Neural cell (in vitro differentiated cells): ENCODE results near the gene EFTUD2. TPM values are rescaled to one million over a fixed set of nuclear protein-coding genes. Genes with fewer than 3 reads are reported as not detected.
"Not testable (repeated sequence)": the region's sequence is repeated elsewhere in the genome, so short reads cannot be mapped to it uniquely, and the experiment has no call there.

Source experiments
- H2AFZ ChIP-seq: fragments of 200-600, 300-800 bp; sonication (generic), shearing (Covaris generic); 2 replicates; pipeline ENCODE4 v1.6.0; 2014; ENCODE audit warnings: low read depth, mild to moderate bottlenecking, antibody characterized with exemption, low read length, moderate library complexity
- H3F3A ChIP-seq: fragments of 200-600 bp; shearing (Covaris generic); 2 replicates; pipeline ENCODE4 v1.6.1; 2016; ENCODE audit warnings: mild to moderate bottlenecking, moderate library complexity, mixed read lengths, antibody characterized with exemption, low read length; ENCODE audit not compliant: insufficient read depth, poor library complexity, severe bottlenecking
- H3K27ac ChIP-seq: fragments of 200-600, 300-800 bp; sonication (generic), shearing (Covaris generic); 2 replicates; pipeline ENCODE4 v1.5.1; 2014; ENCODE audit warnings: mild to moderate bottlenecking, low read length, moderate library complexity
- H3K27me3 ChIP-seq: fragments of 300-800, 200-600 bp; sonication (generic), shearing (Covaris generic); 2 replicates; pipeline ENCODE4 v1.6.0; 2014; ENCODE audit warnings: mild to moderate bottlenecking, low read depth, low read length, moderate library complexity; ENCODE audit not compliant: insufficient read depth
- H3K36me3 ChIP-seq: fragments of 300-800, 200-600 bp; sonication (generic), shearing (Covaris generic); 2 replicates; pipeline ENCODE4 v1.5.1; 2014; ENCODE audit warnings: mild to moderate bottlenecking, antibody characterized with exemption, low read length, moderate library complexity; ENCODE audit not compliant: insufficient read depth
- H3K4me2 ChIP-seq: fragments of 300-800, 200-600 bp; sonication (generic), shearing (Covaris generic); 2 replicates; pipeline ENCODE4 v1.6.0; 2014; ENCODE audit warnings: mild to moderate bottlenecking, low read length
- H3K4me3 ChIP-seq: fragments of 300-800, 200-600 bp; sonication (generic), shearing (Covaris generic); 2 replicates; pipeline ENCODE4 v1.5.1; 2014; ENCODE audit warnings: mild to moderate bottlenecking, low read length, moderate library complexity
- H3K79me2 ChIP-seq: fragments of 200-600 bp; shearing (Covaris generic); replicated peaks from 2 replicates; pipeline ENCODE4 v1.6.0; 2014; ENCODE audit warnings: mild to moderate bottlenecking, low read length, moderate library complexity; ENCODE audit not compliant: insufficient read depth
- H3K9ac ChIP-seq: fragments of 300-800, 200-600 bp; sonication (generic), shearing (Covaris generic); 2 replicates; pipeline ENCODE4 v1.6.1; 2016; ENCODE audit warnings: mild to moderate bottlenecking, low read length, mixed read lengths
- H3K9me2 ChIP-seq: fragments of 200-600 bp; shearing (Covaris generic); 2 replicates; pipeline ENCODE4 v1.6.1; 2016; ENCODE audit warnings: mild to moderate bottlenecking, low read length, mixed read lengths; ENCODE audit not compliant: insufficient read depth
- H3K9me3 ChIP-seq: fragments of 200-600, 300-800 bp; sonication (generic), shearing (Covaris generic); 2 replicates; pipeline ENCODE4 v1.6.1; 2016; ENCODE audit warnings: mild to moderate bottlenecking, mixed run types, low read length, moderate library complexity, mixed read lengths
- H4K20me1 ChIP-seq: fragments of 200-600 bp; shearing (Covaris generic); 2 replicates; pipeline ENCODE4 v1.6.1; 2016; ENCODE audit warnings: mild to moderate bottlenecking, mixed run types; ENCODE audit not compliant: insufficient read depth
- EP300 ChIP-seq: fragments of 450-650 bp; conservative IDR thresholded peaks from 2 replicates; pipeline ENCODE4 v1.6.1; 2014; ENCODE audit warnings: antibody characterized with exemption, mild to moderate bottlenecking, moderate library complexity; ENCODE audit not compliant: poor library complexity, severe bottlenecking
- EZH2 ChIP-seq: fragments of 200-600, 300-800 bp; shearing (Covaris generic), sonication (generic); IDR thresholded peaks from 2 replicates; pipeline ENCODE4 v1.6.1; 2014; ENCODE audit warnings: antibody characterized with exemption, low read length, borderline replicate concordance, mild to moderate bottlenecking; ENCODE audit not compliant: insufficient read depth, poor library complexity, severe bottlenecking
- MXI1 ChIP-seq: fragments of 450-650 bp; conservative IDR thresholded peaks from 2 replicates; pipeline ENCODE4 v1.6.1; 2014; ENCODE audit warnings: antibody characterized with exemption, mild to moderate bottlenecking; ENCODE audit not compliant: poor library complexity, severe bottlenecking
- POLR2AphosphoS5 ChIP-seq: IDR thresholded peaks from 2 replicates; pipeline ENCODE4 v1.6.1; 2012
- RAD21 ChIP-seq: fragments of 450-650 bp; conservative IDR thresholded peaks from 2 replicates; pipeline ENCODE4 v1.6.1; 2014; ENCODE audit warnings: antibody characterized with exemption, mild to moderate bottlenecking, moderate library complexity
- SMC3 ChIP-seq: fragments of 450-650 bp; conservative IDR thresholded peaks from 2 replicates; pipeline ENCODE4 v1.6.1; 2014; ENCODE audit warnings: antibody characterized with exemption, mild to moderate bottlenecking, moderate library complexity; ENCODE audit not compliant: poor library complexity
- TAF1 ChIP-seq: IDR thresholded peaks from 2 replicates; pipeline ENCODE4 v1.6.1; 2012; ENCODE audit warnings: low read depth
- polyA plus RNA-seq: library from polyadenylated mRNA; depleted of rRNA; stranded (reverse); fragments of >200 nt; gene quantifications from 2 replicates; pipeline ENCODE4 v1.2.3, GENCODE V29; 2014
- TF ChIP-seq, protein P1 (sequence below): fragments of 450-650 bp; IDR thresholded peaks from 2 replicates; pipeline ENCODE4 v1.5.1; 2014; ENCODE audit warnings: antibody characterized with exemption, mild to moderate bottlenecking, moderate library complexity; ENCODE audit not compliant: poor library complexity, severe bottlenecking
- TF ChIP-seq, protein P2 (sequence below): IDR thresholded peaks from 2 replicates; pipeline ENCODE4 v1.6.1; 2012; ENCODE audit warnings: borderline replicate concordance

EFTUD2 gene
- polyA plus RNA-seq, 1 donor from 2014 or later = 69.4 TPM

DNA sequence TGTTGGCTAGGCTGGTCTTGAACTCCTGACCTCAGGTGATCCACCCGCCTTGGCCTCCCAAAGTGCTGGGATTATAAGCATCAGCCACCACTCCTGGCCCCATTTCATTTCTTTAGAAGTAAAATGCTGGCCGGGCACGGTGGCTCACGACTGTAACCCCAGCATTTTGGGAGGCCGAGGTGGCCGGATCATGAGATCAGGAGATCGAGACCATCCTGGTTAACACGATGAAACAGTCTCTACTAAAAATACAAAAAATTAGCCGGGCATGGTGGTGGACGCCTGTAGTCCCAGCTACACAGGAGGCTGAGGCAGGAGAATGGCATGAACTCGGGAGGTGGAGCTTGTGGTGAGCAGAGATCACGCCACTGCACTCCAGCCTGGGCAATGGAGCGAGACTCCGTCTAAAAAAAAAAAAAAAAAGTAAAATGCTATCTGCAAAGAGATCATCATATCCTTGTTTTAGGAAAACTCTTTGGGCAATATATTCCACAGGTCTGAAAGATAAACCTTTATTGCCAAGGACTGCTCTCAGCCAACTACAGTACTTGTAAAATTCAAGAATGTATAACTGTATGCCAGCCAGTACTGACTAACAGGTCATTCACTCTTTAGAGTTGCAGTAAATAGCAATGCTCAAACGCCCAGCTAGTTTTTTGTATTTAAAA is 73.0 kb downstream of the EFTUD2 start:
- no peak overlapping the region for H3K4me3 ChIP-seq
- H3K9me2 ChIP-seq = no peaks in the 10 kb centered on the region
- H3K4me2 ChIP-seq = no peak overlapping the region
- H3K36me3 ChIP-seq = no peaks in the 10 kb centered on the region
- H3K27me3 ChIP-seq = no peaks in the 10 kb centered on the region
- no peak overlapping the region for H2AFZ ChIP-seq
- peaks cover 59% of the 10 kb centered on the region for H3K79me2 ChIP-seq
- no peaks in the 10 kb centered on the region for H4K20me1 ChIP-seq
- TF ChIP-seq MXI1 (no peak), RAD21 (no peak), EP300 (no peak), SMC3 (no peak), POLR2AphosphoS5 (no peak), EZH2 (no peak), TAF1 (no peak)
- TF ChIP-seq, protein P1, sequence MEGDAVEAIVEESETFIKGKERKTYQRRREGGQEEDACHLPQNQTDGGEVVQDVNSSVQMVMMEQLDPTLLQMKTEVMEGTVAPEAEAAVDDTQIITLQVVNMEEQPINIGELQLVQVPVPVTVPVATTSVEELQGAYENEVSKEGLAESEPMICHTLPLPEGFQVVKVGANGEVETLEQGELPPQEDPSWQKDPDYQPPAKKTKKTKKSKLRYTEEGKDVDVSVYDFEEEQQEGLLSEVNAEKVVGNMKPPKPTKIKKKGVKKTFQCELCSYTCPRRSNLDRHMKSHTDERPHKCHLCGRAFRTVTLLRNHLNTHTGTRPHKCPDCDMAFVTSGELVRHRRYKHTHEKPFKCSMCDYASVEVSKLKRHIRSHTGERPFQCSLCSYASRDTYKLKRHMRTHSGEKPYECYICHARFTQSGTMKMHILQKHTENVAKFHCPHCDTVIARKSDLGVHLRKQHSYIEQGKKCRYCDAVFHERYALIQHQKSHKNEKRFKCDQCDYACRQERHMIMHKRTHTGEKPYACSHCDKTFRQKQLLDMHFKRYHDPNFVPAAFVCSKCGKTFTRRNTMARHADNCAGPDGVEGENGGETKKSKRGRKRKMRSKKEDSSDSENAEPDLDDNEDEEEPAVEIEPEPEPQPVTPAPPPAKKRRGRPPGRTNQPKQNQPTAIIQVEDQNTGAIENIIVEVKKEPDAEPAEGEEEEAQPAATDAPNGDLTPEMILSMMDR = no peak
- TF ChIP-seq, protein P2, sequence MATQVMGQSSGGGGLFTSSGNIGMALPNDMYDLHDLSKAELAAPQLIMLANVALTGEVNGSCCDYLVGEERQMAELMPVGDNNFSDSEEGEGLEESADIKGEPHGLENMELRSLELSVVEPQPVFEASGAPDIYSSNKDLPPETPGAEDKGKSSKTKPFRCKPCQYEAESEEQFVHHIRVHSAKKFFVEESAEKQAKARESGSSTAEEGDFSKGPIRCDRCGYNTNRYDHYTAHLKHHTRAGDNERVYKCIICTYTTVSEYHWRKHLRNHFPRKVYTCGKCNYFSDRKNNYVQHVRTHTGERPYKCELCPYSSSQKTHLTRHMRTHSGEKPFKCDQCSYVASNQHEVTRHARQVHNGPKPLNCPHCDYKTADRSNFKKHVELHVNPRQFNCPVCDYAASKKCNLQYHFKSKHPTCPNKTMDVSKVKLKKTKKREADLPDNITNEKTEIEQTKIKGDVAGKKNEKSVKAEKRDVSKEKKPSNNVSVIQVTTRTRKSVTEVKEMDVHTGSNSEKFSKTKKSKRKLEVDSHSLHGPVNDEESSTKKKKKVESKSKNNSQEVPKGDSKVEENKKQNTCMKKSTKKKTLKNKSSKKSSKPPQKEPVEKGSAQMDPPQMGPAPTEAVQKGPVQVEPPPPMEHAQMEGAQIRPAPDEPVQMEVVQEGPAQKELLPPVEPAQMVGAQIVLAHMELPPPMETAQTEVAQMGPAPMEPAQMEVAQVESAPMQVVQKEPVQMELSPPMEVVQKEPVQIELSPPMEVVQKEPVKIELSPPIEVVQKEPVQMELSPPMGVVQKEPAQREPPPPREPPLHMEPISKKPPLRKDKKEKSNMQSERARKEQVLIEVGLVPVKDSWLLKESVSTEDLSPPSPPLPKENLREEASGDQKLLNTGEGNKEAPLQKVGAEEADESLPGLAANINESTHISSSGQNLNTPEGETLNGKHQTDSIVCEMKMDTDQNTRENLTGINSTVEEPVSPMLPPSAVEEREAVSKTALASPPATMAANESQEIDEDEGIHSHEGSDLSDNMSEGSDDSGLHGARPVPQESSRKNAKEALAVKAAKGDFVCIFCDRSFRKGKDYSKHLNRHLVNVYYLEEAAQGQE = no peak
- H3F3A ChIP-seq = peaks cover 3% of the 10 kb centered on the region
- no peak overlapping the region for H3K27ac ChIP-seq
- H3K9ac ChIP-seq = no peak overlapping the region
- H3K9me3 ChIP-seq = no peaks in the 10 kb centered on the region

DNA sequence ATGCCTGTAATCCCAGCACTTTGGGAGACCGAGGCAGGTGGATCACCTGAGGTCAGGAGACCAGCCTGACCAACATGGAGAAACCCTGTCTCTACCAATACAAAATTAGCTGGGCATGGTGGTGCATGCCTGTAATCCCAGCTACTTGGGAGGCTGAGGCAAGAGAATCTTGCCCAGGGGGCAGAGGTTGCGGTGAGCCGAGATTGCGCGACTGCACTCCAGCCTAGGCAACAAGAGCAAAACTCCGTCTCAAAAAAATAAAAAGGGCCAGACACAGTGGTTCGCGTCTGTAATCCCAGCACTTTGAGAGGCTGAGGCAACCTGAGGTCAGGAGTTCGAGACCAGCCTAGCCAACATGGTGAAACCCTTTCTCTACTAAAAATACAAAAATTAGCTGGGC is 74.0 kb downstream of the EFTUD2 start:
- not testable (repeated sequence) for H3K9ac ChIP-seq, H2AFZ ChIP-seq, H3K4me2 ChIP-seq, H3K27ac ChIP-seq, H3K9me2 ChIP-seq, H4K20me1 ChIP-seq, H3K36me3 ChIP-seq, H3K4me3 ChIP-seq, H3K27me3 ChIP-seq, H3F3A ChIP-seq, H3K9me3 ChIP-seq
- H3K79me2 ChIP-seq = peaks cover 59% of the 10 kb centered on the region
